SK-N-SH (cell line): Measurements from ENCODE around the gene USP17L17. TPM values are rescaled to one million over a fixed set of nuclear protein-coding genes. Genes with fewer than 3 reads are reported as not detected.
"Not testable (repeated sequence)": the region's sequence is repeated elsewhere in the genome, so short reads cannot be mapped to it uniquely, and the experiment has no call there.

Experiments used
- CTCF ChIA-PET: fragments of 300-600, 350-600 bp; formaldehyde crosslinking; extraction: SDS; loops from one replicate; lab custom pipeline; 2021; lab: Yijun Ruan, JAX
- POLR2A ChIA-PET: fragments of 350-600 bp; sonication (Branson Sonifier 250); formaldehyde crosslinking; extraction: SDS; loops from one replicate; lab custom pipeline; 2020; ENCODE audit warnings: antibody characterized with exemption, inconsistent platforms; lab: Yijun Ruan, JAX
- DNase-seq: peaks from one replicate; pipeline ENCODE4 v3.0.0; 2012
- H2AFZ ChIP-seq: fragments of 200-600 bp; sonication (generic); 2 replicates; pipeline ENCODE4 v1.8.1; 2016; ENCODE audit warnings: antibody characterized with exemption, mild to moderate bottlenecking, low read depth
- H3F3A ChIP-seq: fragments of 200-600 bp; sonication (generic); replicated peaks from 2 replicates; pipeline ENCODE3; 2016; ENCODE audit warnings: antibody characterized with exemption, mild to moderate bottlenecking; ENCODE audit not compliant: insufficient read depth
- H3K27ac ChIP-seq, 2 experiments: fragments of 200-500 bp in 1 of 2; fragments of 200-600 bp in 1 of 2; sonication (Bioruptor generic) in 1 of 2; sonication (generic), shearing (Covaris generic) in 1 of 2; 2 replicates each; pipeline versions ENCODE4 v1.5.1 to v1.6.1; 2014 to 2016; ENCODE audit warnings: low read depth in 2 of 2, inconsistent platforms in 1 of 2, low read length in 1 of 2, mild to moderate bottlenecking in 1 of 2, mixed read lengths in 1 of 2
- H3K27me3 ChIP-seq: fragments of 200-600 bp; sonication (generic), shearing (Covaris generic); 2 replicates; pipeline ENCODE4 v1.6.1; 2016; ENCODE audit warnings: mixed run types; ENCODE audit not compliant: insufficient read depth
- H3K36me3 ChIP-seq, 2 experiments: fragments of 200-500 bp in 1 of 2; fragments of 200-600 bp in 1 of 2; sonication (Bioruptor generic) in 1 of 2; sonication (generic) in 1 of 2; replicated peaks in 1 of 2; 2 replicates each; pipeline versions ENCODE3 to v1.5.1; 2014 to 2016; ENCODE audit warnings: low read length in 1 of 2, mild to moderate bottlenecking in 1 of 2; ENCODE audit not compliant: insufficient read depth in 2 of 2, control insufficient read depth in 1 of 2
- H3K4me1 ChIP-seq, 2 experiments: fragments of 200-500 bp in 1 of 2; fragments of 200-600 bp in 1 of 2; sonication (Bioruptor generic) in 1 of 2; sonication (generic), shearing (Covaris generic) in 1 of 2; 2 replicates each; pipeline versions ENCODE4 v1.5.1 to v1.6.1; 2014 to 2016; ENCODE audit warnings: low read depth in 1 of 2, low read length in 1 of 2, mixed run types in 1 of 2; ENCODE audit not compliant: insufficient read depth in 2 of 2, control insufficient read depth in 1 of 2
- H3K4me2 ChIP-seq: fragments of 200-600 bp; sonication (generic), shearing (Covaris generic); 2 replicates; pipeline ENCODE4 v1.6.1; 2017; ENCODE audit warnings: mixed run types
- H3K4me3 ChIP-seq, 2 experiments: fragments of 200-500 bp in 1 of 2; fragments of 200-600 bp in 1 of 2; sonication (Bioruptor generic) in 1 of 2; sonication (generic), shearing (Covaris generic) in 1 of 2; 2 replicates each; pipeline versions ENCODE4 v1.5.1 to v1.8.1; 2014 to 2016; ENCODE audit warnings: low read depth in 2 of 2, inconsistent platforms in 1 of 2, low read length in 1 of 2, mild to moderate bottlenecking in 1 of 2, mixed read lengths in 1 of 2, moderate library complexity in 1 of 2
- H3K79me2 ChIP-seq: fragments of 200-600 bp; sonication (generic); 2 replicates; pipeline ENCODE4 v1.8.1; 2017; ENCODE audit warnings: mild to moderate bottlenecking; ENCODE audit not compliant: insufficient read depth
- H3K9ac ChIP-seq: fragments of 200-600 bp; sonication (generic); 2 replicates; pipeline ENCODE4 v1.6.1; 2017; ENCODE audit warnings: mixed run types
- H3K9me2 ChIP-seq: fragments of 200-600 bp; sonication (generic); 2 replicates; pipeline ENCODE4 v1.6.1; 2017; ENCODE audit warnings: mixed run types
- H3K9me3 ChIP-seq: fragments of 200-600 bp; sonication (generic); 2 replicates; pipeline ENCODE4 v1.6.1; 2017; ENCODE audit warnings: mixed run types, mild to moderate bottlenecking, moderate library complexity
- H4K20me1 ChIP-seq: fragments of 200-600 bp; sonication (generic); 2 replicates; pipeline ENCODE4 v1.6.1; 2017; ENCODE audit warnings: mild to moderate bottlenecking, mixed run types; ENCODE audit not compliant: insufficient read depth
- WGBS: methylation state at CpG from one replicate; pipeline ENCODE4 v1.1.6; 2017; ENCODE audit warnings: low lambda C conversion rate; 5-methylcytosine and 5-hydroxymethylcytosine counted together
- polyA plus RNA-seq, 3 experiments: library from polyadenylated mRNA; depleted of rRNA; stranded (reverse); fragments of >200 nt; gene quantifications; 2 replicates each; pipeline ENCODE4 v1.2.3, GENCODE V29; 2012

Gene USP17L17
- polyA plus RNA-seq, 1 of the 3 experiments (the other 2 are of a cell fraction) = not detected

GRCh38 chr4:9262572-9262971 is 18.9 kb downstream of the USP17L17 start, which contains the start of gene USP17L21:
USP17L21 (plus strand) TSS chr4:9262872; CDS start chr4:9262872, 0 bp downstream.
- H3F3A ChIP-seq, H2AFZ ChIP-seq, H3K9me2 ChIP-seq, H3K27me3 ChIP-seq, H3K27ac ChIP-seq, H3K36me3 ChIP-seq, POLR2A ChIA-PET, H3K4me1 ChIP-seq, CTCF ChIA-PET, H3K9me3 ChIP-seq, H4K20me1 ChIP-seq, H3K79me2 ChIP-seq, DNase-seq, H3K4me3 ChIP-seq, H3K4me2 ChIP-seq, H3K9ac ChIP-seq: not testable (repeated sequence)
- WGBS = no CpG with 5 or more reads among the region's 13 CpGs

GRCh38 chr4:9267319-9267718 is 23.6 kb downstream of the USP17L17 start, which contains the start of gene USP17L22:
USP17L22 (plus strand) TSS chr4:9267619; CDS start chr4:9267619, 0 bp downstream.
- H3K4me1 ChIP-seq, H2AFZ ChIP-seq, CTCF ChIA-PET: not testable (repeated sequence)

GRCh38 chr4:9271719-9272118 is 28.0 kb downstream of the USP17L17 start:
- H3K9me3 ChIP-seq, H3K4me2 ChIP-seq, H3F3A ChIP-seq, H3K27me3 ChIP-seq, H3K9me2 ChIP-seq, DNase-seq, H4K20me1 ChIP-seq, H2AFZ ChIP-seq, H3K27ac ChIP-seq, H3K9ac ChIP-seq, H3K36me3 ChIP-seq, POLR2A ChIA-PET, H3K79me2 ChIP-seq, H3K4me3 ChIP-seq, CTCF ChIA-PET, H3K4me1 ChIP-seq: not testable (repeated sequence)
- 35% methylated on average over 8 of the region's 10 CpGs for WGBS

More at GRCh38 chr4:9267319-9267718, 23.6 kb downstream of the USP17L17 start, which contains the start of gene USP17L22:
- H3F3A ChIP-seq, H4K20me1 ChIP-seq, POLR2A ChIA-PET, H3K79me2 ChIP-seq, H3K9me2 ChIP-seq, H3K27ac ChIP-seq, DNase-seq, H3K9me3 ChIP-seq, H3K9ac ChIP-seq, H3K4me2 ChIP-seq, H3K36me3 ChIP-seq, H3K4me3 ChIP-seq, H3K27me3 ChIP-seq: not testable (repeated sequence)
- WGBS = no CpG with 5 or more reads among the region's 15 CpGs

Other genes with a start within 250 kb of the USP17L17 start
- not detected in 2 replicates for gene FAM90A26, start 73.5 kb upstream of the USP17L17 start, polyA plus RNA-seq (2012; rRNA removed)
- not detected in 2 replicates for gene USP17L10, start 33.2 kb upstream of the USP17L17 start, polyA plus RNA-seq (2012; rRNA removed)
- not detected in 2 replicates for gene USP17L11, start 28.5 kb upstream of the USP17L17 start, polyA plus RNA-seq (2012; rRNA removed)
- gene USP17L12, start 23.7 kb upstream of the USP17L17 start, polyA plus RNA-seq (2012; rRNA removed) = not detected in 2 replicates
- gene USP17L13, start 19.0 kb upstream of the USP17L17 start, polyA plus RNA-seq (2012; rRNA removed) = not detected in 2 replicates
- gene USP17L15, start 9.5 kb upstream of the USP17L17 start, polyA plus RNA-seq (2012; rRNA removed) = not detected in 2 replicates
- gene USP17L18, start 4.8 kb downstream of the USP17L17 start, polyA plus RNA-seq (2012; rRNA removed) = not detected in 2 replicates
- gene USP17L19, start 9.5 kb downstream of the USP17L17 start, polyA plus RNA-seq (2012; rRNA removed) = not detected in 2 replicates
- gene USP17L20, start 14.2 kb downstream of the USP17L17 start, polyA plus RNA-seq (2012; rRNA removed) = not detected in 2 replicates
- gene USP17L21, start 19.0 kb downstream of the USP17L17 start, polyA plus RNA-seq (2012; rRNA removed) = not detected in 2 replicates
- not detected in 2 replicates for gene USP17L22, start 23.7 kb downstream of the USP17L17 start, polyA plus RNA-seq (2012; rRNA removed)
- not detected in 2 replicates for gene USP17L24, start 81.3 kb downstream of the USP17L17 start, polyA plus RNA-seq (2012; rRNA removed)
- not detected in 2 replicates for gene USP17L25, start 86.0 kb downstream of the USP17L17 start, polyA plus RNA-seq (2012; rRNA removed)
- gene USP17L26, start 90.8 kb downstream of the USP17L17 start, polyA plus RNA-seq (2012; rRNA removed) = not detected in 2 replicates
- gene USP17L5, start 95.5 kb downstream of the USP17L17 start, polyA plus RNA-seq (2012; rRNA removed) = not detected in 2 replicates
- gene USP17L27, start 100.3 kb downstream of the USP17L17 start, polyA plus RNA-seq (2012; rRNA removed) = not detected in 2 replicates
- not detected in 2 replicates for gene USP17L28, start 105.0 kb downstream of the USP17L17 start, polyA plus RNA-seq (2012; rRNA removed)
- not detected in 2 replicates for gene USP17L29, start 109.8 kb downstream of the USP17L17 start, polyA plus RNA-seq (2012; rRNA removed)
- gene USP17L30, start 119.2 kb downstream of the USP17L17 start, polyA plus RNA-seq (2012; rRNA removed) = not detected in 2 replicates
- not detected in 2 replicates for gene DEFB131A, start 200.5 kb downstream of the USP17L17 start, polyA plus RNA-seq (2012; rRNA removed)